HG02798 (cell line): ENCODE results near the gene MRPS6.

Experiments
- ATAC-seq: cut with Tn5 transposase; IDR thresholded peaks from one replicate; pipeline ENCODE4 v1.9.1; 2021; ENCODE audit warnings: mild to moderate bottlenecking; ENCODE audit not compliant: unreplicated experiment, poor library complexity

Gene MRPS6

DNA sequence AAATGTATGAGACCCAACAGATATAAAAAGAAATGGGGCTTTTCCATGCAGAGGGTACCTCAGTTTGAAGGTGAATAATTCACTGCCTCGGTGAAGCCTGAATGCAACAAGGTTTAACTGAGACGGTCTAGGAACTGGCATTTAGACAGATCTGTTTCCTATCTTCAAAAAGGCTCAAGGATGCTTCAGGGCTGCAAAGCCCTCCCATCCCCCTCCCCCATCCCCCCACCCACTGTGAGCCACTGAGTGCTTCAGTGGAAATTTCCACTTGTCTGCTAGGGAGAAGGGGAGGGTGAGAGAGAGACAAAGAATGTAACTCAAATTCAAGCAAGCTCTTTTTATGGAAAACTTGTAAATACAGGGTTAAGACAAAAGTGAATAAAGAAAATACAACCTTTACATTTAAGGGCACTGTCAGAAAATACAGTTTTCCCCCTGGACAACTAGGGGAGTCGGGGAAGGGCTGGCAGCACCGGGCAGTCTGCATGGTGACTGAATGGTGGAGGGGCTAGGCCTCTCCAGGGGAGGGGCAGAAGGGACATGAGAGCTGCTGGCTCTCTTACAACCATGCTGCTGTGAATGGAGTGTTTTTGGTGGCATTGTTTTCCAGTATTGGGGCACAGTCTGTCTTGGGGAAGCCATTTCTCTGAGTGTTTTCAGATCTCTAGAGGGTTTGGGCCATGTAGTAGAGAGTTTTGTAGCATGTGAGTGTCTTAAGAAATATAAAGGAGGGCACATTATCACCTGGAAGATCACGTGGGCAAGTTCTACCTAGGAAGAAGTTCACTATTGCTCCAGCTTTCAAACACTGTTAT, 56.7 kb downstream of the MRPS6 start:
- ATAC-seq: no peak

DNA sequence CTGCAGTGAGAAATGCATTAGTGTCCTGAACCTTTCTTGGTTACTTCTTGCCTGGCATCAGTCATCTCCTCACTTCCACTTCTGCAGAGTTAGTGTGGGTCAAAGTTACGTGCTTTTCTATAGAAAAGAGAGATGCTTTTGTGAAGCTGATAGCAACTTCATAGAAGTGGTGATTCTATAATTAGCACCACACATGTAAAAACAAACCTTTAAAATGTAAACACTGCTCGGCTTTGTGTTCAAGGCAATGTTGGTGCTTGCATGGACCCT, 57.3 kb downstream of the MRPS6 start:
- ATAC-seq: no peak

DNA sequence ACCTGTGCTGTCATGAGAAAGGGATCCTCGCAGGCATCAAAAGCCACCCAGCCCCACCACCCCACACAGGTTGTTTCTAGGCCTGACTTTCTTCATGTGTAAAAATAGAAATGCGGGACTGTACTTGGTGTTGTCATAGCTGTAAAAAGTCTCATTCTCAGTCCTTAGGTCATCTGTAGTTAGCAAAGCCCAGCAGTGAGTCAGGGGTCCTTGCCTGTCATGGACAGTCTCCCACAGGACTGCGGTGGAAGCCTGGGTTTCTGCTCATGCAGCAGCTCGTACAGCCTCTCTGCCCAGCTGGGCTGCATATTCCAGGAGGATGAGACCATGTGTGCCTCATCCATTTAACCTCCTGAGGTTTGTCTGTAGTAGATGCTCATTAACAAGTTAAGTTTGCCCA, 58.2 kb downstream of the MRPS6 start:
- ATAC-seq: no peak

DNA sequence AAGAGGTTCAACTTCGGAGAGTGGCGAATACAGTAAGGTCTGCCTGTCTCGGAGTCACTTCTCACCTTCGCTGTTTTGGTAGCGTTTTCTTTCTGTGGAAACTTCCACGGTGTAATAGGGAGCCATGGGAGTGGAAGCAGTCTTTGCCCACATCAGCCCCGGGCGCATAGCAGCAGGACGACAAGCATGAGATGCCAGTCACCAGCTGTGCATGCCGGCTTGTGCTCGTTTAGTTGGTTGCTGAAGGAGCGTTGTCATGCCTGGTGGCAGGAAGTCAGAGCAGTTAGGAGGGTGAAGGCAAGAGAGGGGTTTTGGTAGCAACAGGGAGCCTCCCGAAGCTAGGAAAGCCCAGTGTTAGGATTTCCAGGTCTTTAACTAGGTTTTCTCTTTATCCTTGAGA, 58.8 kb downstream of the MRPS6 start:
- no peak for ATAC-seq

DNA sequence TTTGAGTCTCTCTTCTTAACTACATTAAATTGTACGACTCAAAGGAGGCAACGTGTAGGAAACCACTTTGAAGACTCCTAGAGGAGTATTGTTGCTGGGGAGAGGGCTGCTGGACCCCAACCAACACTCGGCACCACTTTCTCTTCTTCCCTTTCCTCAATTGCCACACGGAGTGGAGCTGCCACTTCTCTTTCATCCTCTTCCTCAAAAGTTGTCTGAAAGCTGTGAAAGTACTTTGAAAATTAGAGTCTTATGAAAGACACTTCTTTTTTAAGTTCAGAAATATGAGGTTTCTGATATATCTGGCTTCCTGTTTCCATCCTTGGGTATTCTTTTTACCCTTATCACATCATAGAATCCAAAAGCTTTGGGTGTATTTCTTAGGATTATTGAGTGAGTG, 59.5 kb downstream of the MRPS6 start:
- no peak for ATAC-seq

DNA sequence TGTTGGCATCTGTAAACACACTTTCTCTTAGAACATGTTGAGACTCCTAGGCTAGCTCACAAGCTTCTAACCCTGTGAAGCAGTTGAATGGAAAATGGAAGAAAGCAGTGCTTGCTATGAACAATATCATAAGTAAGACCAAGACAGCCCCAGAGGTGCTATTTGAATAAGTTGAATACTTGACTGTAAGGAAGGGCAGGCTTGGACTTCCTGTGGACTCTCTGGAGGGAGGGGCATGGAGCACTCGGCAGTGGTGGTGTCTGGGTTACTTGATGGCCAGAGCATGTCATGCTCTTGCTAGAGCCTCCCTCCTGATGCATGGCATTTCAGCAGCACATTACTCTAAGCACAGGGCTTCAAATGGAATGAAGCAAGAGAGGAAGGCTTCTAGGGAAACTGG, 60.0 kb downstream of the MRPS6 start:
- ATAC-seq: no peak

DNA sequence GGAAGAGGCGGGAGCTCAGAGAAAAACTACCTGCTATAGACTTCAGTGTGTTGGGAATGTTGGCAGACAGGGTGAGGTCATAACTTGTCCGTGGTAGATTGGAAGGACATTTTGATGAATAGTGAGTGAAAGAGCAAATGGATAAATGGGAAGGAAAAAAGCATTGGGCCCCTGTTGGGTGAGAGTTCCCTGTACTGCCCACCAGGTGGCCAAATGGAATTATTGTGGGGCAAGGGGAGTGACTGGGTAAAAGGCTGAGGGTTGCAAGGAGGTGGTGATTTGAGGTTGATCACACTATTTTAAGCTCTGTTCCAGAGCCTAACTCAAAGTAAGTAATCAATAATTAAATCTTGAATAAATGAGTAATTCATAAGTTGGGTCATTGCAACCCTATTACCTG, 60.4 kb downstream of the MRPS6 start:
- ATAC-seq: no peak

DNA sequence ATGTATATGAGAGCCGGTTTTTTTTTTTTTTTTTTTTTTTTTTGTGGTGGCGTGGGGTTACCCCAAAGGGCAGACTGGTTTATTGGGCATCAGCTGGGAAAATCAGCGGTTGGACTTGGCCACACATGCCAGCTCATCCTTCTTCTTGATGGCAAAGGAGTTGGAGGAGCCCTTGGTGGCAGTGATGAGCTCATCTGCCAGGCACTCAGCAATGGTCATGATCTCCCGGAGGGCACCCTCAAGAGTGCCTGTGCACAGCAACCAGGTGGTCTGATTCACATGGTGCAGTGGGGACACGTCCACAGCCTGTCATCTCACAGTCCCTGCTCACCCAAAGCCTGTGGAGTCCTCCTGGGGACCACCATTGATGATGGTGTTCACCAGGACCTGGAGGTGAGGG, 62.0 kb downstream of the MRPS6 start:
- ATAC-seq: no peak

DNA sequence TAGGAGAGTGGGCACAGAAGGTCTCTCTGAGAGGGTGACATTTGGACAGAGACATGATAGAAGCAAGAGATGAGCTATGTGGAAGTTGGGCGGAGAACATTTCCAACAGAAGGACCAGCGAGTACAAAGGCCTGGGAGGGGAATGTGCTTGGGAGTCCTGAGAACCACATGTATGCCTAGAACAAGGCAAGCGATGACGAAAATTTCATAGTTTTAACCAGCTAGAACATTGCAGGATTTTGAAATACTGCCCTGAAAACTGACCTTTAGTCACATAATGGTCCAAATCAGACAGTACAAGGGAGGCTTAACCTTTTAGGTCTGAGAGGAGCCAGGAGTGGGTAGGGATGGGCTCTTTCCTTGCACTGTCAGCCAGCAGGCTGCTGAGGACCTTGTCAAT, 68.0 kb downstream of the MRPS6 start:
- no peak for ATAC-seq

DNA sequence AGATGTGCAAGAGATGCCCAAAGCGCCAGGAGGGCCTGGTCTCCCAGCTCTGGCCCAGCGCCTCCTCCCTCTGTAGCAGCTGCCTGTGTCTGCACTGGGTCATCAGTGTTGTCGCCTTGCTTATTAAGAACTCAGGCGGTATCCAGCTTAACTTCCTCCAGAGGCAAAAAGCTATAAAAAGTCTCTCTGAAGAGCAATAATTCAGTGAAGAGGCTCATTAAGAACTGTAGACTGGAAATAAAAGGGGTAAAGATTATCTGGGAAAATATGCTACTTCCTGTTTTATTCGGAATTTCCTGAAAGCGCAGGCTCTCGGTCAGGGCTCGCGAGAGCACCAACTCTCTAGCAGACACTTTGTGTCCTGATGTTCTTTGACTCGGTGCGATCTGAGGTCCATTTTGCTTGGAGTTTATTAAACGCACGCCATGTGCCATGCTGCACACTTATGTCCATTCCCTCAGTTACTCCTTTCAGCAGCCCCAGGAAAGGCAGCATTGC, 70.4 kb downstream of the MRPS6 start:
- ATAC-seq: no peak

DNA sequence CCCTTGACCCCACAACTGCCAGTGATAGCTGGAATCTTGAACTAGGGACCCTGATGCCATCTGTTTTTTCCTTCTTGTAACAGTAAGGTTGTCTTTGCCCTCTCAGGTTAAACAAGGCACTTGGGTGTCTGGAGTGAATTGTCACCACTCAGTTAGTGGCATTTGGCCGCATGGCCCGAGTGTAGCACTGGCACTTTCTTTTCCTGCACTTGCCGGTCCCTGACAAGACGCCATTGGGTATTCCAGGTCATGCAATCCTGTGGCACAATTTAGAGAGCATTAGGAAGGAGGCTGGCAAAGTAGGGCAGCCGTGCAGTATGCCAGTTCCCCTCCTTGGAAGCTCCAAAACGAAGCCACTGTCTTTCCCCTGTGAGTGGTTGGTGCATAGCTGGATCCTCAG, 70.8 kb downstream of the MRPS6 start:
- ATAC-seq: no peak

DNA sequence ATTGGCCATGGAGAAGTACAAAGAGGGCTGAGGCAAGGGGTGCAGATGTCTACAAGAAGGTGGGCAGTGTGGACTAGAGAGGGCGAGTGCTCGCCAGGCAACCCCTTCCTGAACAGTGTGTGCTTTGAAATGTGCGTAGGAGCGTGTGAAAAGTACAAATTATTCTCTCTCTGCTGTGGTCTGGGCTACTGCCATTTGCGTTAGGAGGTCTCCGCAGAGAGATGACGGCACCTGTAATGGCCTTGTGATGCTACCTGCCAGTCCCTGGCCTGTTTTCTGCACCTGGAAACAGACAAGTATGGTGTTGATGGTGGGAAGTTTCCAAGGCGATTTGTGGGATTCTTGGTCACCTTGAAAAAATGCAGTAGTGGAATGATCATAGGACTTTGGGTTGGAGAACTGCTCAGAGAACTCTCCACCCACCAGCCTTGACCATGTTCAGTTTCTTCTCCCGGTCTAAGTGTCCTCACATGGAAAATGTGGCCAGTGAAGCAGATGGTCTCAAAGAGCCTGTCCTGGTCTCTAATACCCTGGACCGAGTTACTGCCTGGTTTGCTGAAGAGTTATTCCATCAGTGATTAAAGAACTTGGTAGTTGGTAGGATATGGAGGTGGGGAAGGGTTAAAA, 74.5 kb downstream of the MRPS6 start:
- no peak for ATAC-seq

DNA sequence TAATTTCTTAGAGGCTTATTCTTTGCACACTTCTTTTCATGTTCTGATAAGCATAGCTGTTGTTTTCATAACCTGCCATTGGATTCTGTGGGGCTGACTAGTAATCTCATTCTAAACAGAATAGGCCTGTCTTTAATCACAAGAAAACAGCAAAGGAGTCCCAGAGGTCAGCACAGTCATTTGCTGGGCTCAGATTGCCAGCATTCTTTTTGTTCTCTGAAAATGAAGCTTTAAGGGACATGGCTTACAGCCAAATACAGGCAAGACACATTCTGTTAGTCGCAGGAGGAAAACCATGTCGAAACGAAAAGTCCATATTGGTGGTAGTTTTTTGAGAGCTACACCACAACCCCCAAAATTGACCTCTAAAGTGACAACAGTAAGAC, 75.0 kb downstream of the MRPS6 start:
- no peak for ATAC-seq

DNA sequence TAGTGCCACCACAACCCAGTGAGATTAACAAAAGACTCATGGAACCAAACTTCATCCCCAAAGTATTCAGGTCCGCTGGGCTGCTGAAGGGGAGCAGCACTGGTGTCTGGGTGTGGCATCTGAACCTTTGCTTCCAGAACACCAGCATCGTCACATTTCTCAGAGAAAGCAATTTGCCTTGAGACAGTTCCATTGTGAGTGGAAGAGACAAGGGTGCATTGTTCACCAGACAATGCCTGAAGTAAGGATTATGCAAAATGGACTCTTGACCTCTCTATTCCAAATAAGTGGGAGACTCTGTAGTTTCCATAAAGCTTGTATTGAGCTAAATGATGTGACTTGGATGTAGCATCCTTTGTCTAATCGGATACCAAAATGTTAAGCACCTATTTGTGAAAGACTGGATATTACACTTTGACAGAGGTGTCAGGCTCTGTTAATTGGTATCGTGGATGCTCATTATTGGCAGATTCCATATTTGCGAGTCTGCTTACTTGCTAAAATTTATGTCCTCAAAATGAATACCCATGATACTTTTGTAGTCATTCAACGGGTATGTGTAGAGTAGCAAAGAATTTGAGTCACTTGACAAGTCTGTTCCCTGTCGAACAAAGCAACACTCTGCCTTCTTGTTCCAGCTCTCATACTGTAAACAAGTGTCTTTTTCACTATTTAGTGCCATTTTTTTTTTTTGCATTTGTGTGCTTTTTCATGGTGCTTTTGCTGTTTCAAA, 75.6 kb downstream of the MRPS6 start:
- ATAC-seq: no peak

DNA sequence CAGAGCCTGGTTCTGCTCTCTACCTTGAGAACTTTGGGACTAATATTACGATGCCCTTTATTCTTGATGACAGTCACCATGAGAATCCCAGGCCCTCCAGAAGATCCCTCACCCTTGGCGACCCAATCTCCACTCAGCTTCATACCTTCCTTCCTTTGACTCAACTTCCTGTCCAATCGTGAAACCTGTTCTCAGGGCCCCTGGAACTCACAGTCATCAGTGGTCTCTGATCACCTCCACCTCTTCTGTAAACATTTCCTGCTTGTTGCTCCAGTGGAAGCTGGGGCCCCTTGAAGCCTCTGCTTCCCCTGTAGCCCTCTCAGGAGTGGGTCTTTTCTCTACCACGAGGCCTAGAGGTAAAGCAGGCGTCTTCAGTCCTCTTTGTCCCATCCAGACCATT, 79.1 kb downstream of the MRPS6 start:
- no peak for ATAC-seq

DNA sequence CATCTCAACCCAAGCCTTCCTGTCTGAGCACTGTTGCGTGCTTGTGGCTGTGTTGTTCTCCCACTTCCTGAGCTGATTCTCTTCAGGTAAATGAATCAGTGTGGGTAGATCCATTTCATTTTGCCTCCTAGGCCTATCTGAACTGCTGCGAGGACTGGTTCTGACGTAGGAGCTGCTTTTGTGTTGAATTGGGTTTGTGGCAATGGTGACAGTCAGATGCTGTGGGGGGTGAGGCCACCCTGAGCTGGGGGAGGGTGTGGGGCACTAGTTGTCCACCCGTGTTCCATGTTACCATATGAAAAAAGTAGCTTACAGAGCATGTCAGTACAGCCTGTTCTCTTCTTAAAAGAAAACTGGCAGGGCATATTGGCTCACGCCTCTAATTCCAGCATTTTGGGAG, 81.5 kb downstream of the MRPS6 start:
- ATAC-seq: no peak

DNA sequence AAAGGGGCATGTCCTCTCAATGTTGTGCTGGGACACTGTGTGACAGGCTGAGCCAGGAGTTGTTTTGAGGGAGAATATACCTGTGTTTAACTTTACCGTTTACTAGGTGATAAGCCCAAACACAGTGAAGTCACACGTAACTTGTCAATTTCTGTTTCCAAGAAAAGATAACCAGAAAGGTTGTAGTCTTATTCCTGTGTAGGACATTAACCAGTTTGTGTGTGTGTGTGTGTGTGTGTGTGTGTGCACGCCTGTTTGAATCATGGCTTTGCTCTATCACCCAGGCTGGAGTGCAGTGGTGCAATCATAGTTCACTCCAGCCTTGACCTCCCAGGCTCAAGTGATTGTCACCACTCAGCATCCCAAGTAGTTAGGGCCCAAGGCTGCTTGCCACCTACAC, 83.6 kb downstream of the MRPS6 start:
- no peak for ATAC-seq

DNA sequence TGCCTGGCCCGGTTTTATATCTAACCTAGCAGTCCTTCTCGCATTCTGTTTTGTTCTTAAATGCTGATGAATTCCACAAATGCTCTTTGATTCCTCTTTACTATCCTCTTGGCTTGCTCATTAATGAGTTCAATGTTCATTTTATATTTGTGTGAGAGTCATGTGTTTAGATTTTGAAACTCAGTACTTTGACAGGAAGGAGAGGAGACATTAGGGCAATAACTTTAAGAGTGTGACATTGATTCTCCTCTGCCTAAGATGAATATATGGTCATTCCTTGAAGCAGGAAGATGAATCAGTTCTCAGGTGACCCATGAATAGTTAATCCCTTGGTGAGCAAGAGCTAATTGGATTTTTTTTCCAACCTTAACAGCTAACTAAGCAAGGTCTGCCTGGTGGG, 84.1 kb downstream of the MRPS6 start:
- ATAC-seq: no peak

DNA sequence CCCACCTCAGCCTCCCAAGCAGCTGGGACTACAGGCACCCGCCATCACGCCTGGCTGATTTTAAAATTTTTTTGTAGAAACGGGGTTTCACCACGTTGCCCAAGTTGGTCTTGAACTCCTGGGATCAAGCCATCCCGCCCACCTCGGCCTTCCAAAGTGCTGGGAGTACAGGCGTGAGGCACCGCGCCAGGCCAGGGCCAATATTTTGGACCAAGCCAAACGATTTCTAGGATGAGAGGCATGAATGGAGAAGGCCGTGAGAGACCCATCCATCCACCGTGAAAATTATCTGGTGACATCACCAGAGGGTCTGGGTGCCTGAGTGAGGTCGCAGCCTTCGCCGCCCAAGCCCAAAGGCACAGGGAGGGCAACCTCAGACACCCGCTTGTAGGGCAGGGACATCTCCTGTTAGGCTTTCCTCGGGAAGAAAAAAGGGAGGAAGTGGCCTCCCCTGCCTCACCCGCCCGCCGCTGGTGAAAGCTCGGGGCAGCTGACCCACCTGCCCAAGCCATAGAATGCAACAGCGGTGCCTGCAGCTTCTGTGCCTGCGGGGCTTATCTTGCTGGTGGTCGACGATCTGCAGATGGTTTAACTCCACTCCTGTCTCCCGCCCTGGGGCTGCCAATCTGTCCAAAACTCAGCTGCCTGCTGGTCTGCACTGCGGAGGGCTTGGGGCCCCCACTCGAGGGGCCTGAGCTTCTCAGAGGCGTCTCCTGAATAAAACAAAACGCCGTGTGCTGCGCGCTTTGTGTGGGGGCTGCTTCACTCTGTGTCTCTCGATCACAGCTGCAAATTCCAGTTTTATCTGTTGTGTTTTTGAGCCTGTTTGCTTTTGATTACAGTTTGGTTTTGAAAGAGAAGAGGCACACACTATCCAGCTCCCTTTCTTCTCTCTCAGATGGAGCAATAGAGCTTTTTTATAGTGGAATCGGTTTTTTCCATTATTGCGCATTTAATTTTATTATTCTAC, 85.8 kb downstream of the MRPS6 start:
- ATAC-seq: no peak

DNA sequence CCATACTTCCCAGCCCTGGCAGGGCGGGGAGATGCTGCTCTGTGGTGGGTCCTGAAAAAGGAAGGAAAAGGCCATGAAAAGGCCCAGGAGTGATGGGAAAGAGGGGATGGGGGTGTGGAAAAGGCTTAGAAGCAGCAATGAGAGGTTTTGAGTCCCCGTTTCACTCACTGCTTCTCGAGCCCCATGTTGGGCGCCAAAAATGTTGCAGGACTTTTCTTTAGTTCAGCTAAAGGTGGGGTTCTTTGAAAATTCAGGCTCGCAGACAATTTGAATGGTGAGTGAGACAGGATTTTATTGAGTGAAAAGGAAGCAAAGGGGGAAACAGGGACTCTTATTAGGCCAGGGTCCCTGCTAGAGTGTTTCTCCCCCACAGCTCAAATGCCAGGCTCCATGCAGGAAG, 93.1 kb downstream of the MRPS6 start:
- ATAC-seq: no peak

DNA sequence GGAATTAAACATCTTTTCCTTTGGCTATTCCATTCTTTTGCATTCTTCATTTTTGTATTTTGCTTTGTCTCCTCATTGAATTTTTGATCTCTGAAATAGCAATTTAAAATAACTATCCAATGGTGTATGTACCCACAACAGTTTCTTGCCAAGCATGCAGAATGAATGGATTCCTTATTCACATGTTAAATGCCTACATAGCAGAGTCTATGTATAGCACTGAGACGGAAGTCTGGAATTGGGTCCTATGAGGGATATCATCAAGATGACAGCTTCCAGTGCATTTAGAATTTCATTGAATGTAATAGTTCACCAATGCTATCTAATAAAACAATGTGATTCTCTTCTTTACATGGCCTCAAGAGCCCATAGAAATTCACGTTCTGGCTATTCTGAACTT, 97.5 kb downstream of the MRPS6 start:
- no peak for ATAC-seq
